Neural progenitor cell (in vitro differentiated cells): ENCODE data around the gene TP53. TPM values are rescaled to one million over a fixed set of nuclear protein-coding genes. Genes with fewer than 3 reads are reported as not detected.

Experiments used
- DNase-seq: peaks from one replicate; pipeline ENCODE4 v3.0.0-alpha.2; 2016; ENCODE audit warnings: low spot score
- H2AFZ ChIP-seq: fragments of 200-600 bp; sonication (generic); replicated peaks from 2 replicates; pipeline ENCODE4 v1.6.1; 2016; ENCODE audit warnings: antibody characterized with exemption
- H3F3A ChIP-seq: fragments of 200-600 bp; sonication (generic); 2 replicates; pipeline ENCODE4 v1.6.1; 2016; ENCODE audit warnings: antibody characterized with exemption, low read depth
- H3K27ac ChIP-seq: fragments of 200-600 bp; sonication (generic); 2 replicates; pipeline ENCODE4 v1.5.1; 2016; ENCODE audit warnings: mild to moderate bottlenecking
- H3K27me3 ChIP-seq: fragments of 200-600 bp; sonication (generic); 2 replicates; pipeline ENCODE4 v1.6.1; 2016; ENCODE audit warnings: mild to moderate bottlenecking, moderate library complexity
- H3K36me3 ChIP-seq: fragments of 200-600 bp; sonication (generic); 2 replicates; pipeline ENCODE4 v1.5.1; 2016
- H3K4me1 ChIP-seq: fragments of 200-600 bp; sonication (generic); 2 replicates; pipeline ENCODE4 v1.6.1; 2016; ENCODE audit warnings: mixed run types
- H3K4me2 ChIP-seq: fragments of 200-600 bp; sonication (generic); 2 replicates; pipeline ENCODE4 v1.6.1; 2016
- H3K4me3 ChIP-seq: fragments of 200-600 bp; sonication (generic); 2 replicates; pipeline ENCODE4 v1.5.1; 2016
- H3K79me2 ChIP-seq: fragments of 200-600 bp; sonication (generic); 2 replicates; pipeline ENCODE4 v1.6.1; 2016; ENCODE audit warnings: low read depth
- H3K9ac ChIP-seq: fragments of 200-600 bp; sonication (generic); 2 replicates; pipeline ENCODE4 v1.6.1; 2016
- H3K9me3 ChIP-seq: fragments of 200-600 bp; sonication (generic); 2 replicates; pipeline ENCODE4 v1.5.1; 2016; ENCODE audit warnings: low read depth
- H4K20me1 ChIP-seq: fragments of 200-600 bp; sonication (generic); 2 replicates; pipeline ENCODE4 v1.6.1; 2016; ENCODE audit warnings: low read depth
- H3K27ac Mint-ChIP-seq: 3 replicates; pipeline ENCODE4 v1.8.0; 2021; ENCODE audit warnings: mixed read lengths
- H3K27me3 Mint-ChIP-seq: 2 replicates; pipeline ENCODE4 v1.8.0; 2022; ENCODE audit warnings: low read depth, mild to moderate bottlenecking, inconsistent platforms, moderate library complexity, mixed read lengths; ENCODE audit not compliant: insufficient read depth
- H3K36me3 Mint-ChIP-seq: 3 replicates; pipeline ENCODE4 v1.8.0; 2021; ENCODE audit warnings: mixed read lengths
- H3K4me1 Mint-ChIP-seq: 3 replicates; pipeline ENCODE4 v1.8.0; 2021; ENCODE audit warnings: mixed read lengths
- H3K4me3 Mint-ChIP-seq: 3 replicates; pipeline ENCODE4 v1.8.0; 2021; ENCODE audit warnings: mild to moderate bottlenecking, moderate library complexity, mixed read lengths
- H3K9me3 Mint-ChIP-seq: 3 replicates; pipeline ENCODE4 v1.8.0; 2020; ENCODE audit warnings: mixed read lengths
- CTCF ChIP-seq: fragments of 200-600 bp; sonication (generic); IDR thresholded peaks from 2 replicates; pipeline ENCODE4 v1.5.1; 2017; ENCODE audit warnings: antibody characterized with exemption, mild to moderate bottlenecking
- EZH2 ChIP-seq: fragments of 200-600 bp; sonication (generic); IDR thresholded peaks from 2 replicates; pipeline ENCODE4 v1.6.1; 2017; ENCODE audit warnings: antibody characterized with exemption, mild to moderate bottlenecking, moderate library complexity
- EZH2phosphoT487 ChIP-seq: fragments of 200-600 bp; sonication (generic); IDR thresholded peaks from 2 replicates; pipeline ENCODE4 v1.6.1; 2017; ENCODE audit warnings: antibody characterized with exemption
- total RNA-seq: library from RNA; depleted of rRNA; stranded (reverse); fragments of >200 nt; gene quantifications from 2 replicates; pipeline ENCODE4 v1.2.3, GENCODE V29; 2015; ENCODE audit warnings: low replicate concordance

TP53 gene
- total RNA-seq, 1 donor from 2014 or later = 54.9 TPM

- H3K9ac ChIP-seq = no peak overlapping the region
- Mint-ChIP-seq H3K4me3 (no peak overlapping the region), H3K27me3 (peaks cover 9% of the 10 kb centered on the region), H3K9me3 (peaks cover 2% of the 10 kb centered on the region), H3K36me3 (peaks cover 6% of the 10 kb centered on the region), H3K4me1 (peaks cover 9% of the 10 kb centered on the region), H3K27ac (no peak overlapping the region)
- no peaks in the 10 kb centered on the region for H3K27me3 ChIP-seq
- no peak overlapping the region for H3K4me3 ChIP-seq
- H2AFZ ChIP-seq = no peak overlapping the region
- H3K27ac ChIP-seq = no peak overlapping the region
- peaks cover 4% of the 10 kb centered on the region for H3K4me1 ChIP-seq
- H3K36me3 ChIP-seq = no peaks in the 10 kb centered on the region
- H3K4me2 ChIP-seq = no peak overlapping the region
- TF ChIP-seq EZH2 (no peak), EZH2phosphoT487 (no peak), CTCF (no peak)
- no peaks in the 10 kb centered on the region for H4K20me1 ChIP-seq
- H3F3A ChIP-seq = peaks cover 13% of the 10 kb centered on the region
- no peaks in the 10 kb centered on the region for H3K9me3 ChIP-seq
- no peaks in the 10 kb centered on the region for H3K79me2 ChIP-seq
- no peak for DNase-seq
Measured at GRCh38 chr17:7623661-7624060, 63.6 kb downstream of the TP53 start.

GRCh38 chr17:7620835-7621234, 66.5 kb downstream of the TP53 start:
- no peaks in the 10 kb centered on the region for H3K4me1 Mint-ChIP-seq
- no peak overlapping the region for H3K27ac ChIP-seq
- no peaks in the 10 kb centered on the region for H3K79me2 ChIP-seq
- no peaks in the 10 kb centered on the region for H3K27me3 ChIP-seq
- H3K27me3 Mint-ChIP-seq = peaks cover 6% of the 10 kb centered on the region
- H3K9ac ChIP-seq = no peak overlapping the region
- H3K36me3 Mint-ChIP-seq = no peaks in the 10 kb centered on the region
- no peaks in the 10 kb centered on the region for H3K36me3 ChIP-seq
- no peak overlapping the region for H3K4me2 ChIP-seq
- no peak overlapping the region for H3K4me3 ChIP-seq
- H3K4me3 Mint-ChIP-seq = no peak overlapping the region
- TF ChIP-seq CTCF (no peak), EZH2phosphoT487 (no peak), EZH2 (no peak)
- peaks cover 3% of the 10 kb centered on the region for H3F3A ChIP-seq
- no peak for DNase-seq
- no peaks in the 10 kb centered on the region for H4K20me1 ChIP-seq
- H2AFZ ChIP-seq = no peak overlapping the region
- no peaks in the 10 kb centered on the region for H3K4me1 ChIP-seq
- H3K9me3 ChIP-seq = no peaks in the 10 kb centered on the region
- no peak overlapping the region for H3K27ac Mint-ChIP-seq
- H3K9me3 Mint-ChIP-seq = no peaks in the 10 kb centered on the region

GRCh38 chr17:7618608-7619007, 68.7 kb downstream of the TP53 start:
- Mint-ChIP-seq H3K9me3 (no peaks in the 10 kb centered on the region), H3K4me3 (no peak overlapping the region), H3K4me1 (peaks cover 5% of the 10 kb centered on the region), H3K36me3 (no peaks in the 10 kb centered on the region), H3K27ac (no peak overlapping the region), H3K27me3 (peaks cover 4% of the 10 kb centered on the region)
- Histone ChIP-seq H3K4me3 (no peak overlapping the region), H3K27me3 (no peaks in the 10 kb centered on the region), H3K4me1 (peaks cover 1% of the 10 kb centered on the region), H3K27ac (no peak overlapping the region), H3K9ac (no peak overlapping the region), H3F3A (peaks cover 17% of the 10 kb centered on the region), H3K36me3 (no peaks in the 10 kb centered on the region), H3K9me3 (no peaks in the 10 kb centered on the region), H4K20me1 (peaks cover 5% of the 10 kb centered on the region), H3K4me2 (no peak overlapping the region), H3K79me2 (peaks cover 8% of the 10 kb centered on the region), H2AFZ (no peak overlapping the region)
- no peak for DNase-seq
- no peak for TF ChIP-seq EZH2phosphoT487

Other genes starting within 250 kb of the TP53 start
- gene FGF11, start 248.0 kb downstream of the TP53 start, total RNA-seq = 7.6 and 14.9 TPM in 2 replicates
- gene CHRNB1, start 242.4 kb downstream of the TP53 start, total RNA-seq = 7.4 and 7.5 TPM in 2 replicates
- 5.4 and 15.5 TPM in 2 replicates for gene ZBTB4, start 207.9 kb downstream of the TP53 start, total RNA-seq
- not detected in 2 replicates for gene SLC35G6, start 206.0 kb downstream of the TP53 start, total RNA-seq
- 32.7 and 51.4 TPM in 2 replicates for gene POLR2A, start 203.1 kb downstream of the TP53 start, total RNA-seq
- 0.75 and 2.4 TPM in 2 replicates for gene TNFSF12, start 138.4 kb downstream of the TP53 start, total RNA-seq
- 0.37 TPM in 1 of 2 replicates, not detected in the other for gene TNFSF13, start 128.7 kb downstream of the TP53 start, total RNA-seq
- 87.9 and 91.6 TPM in 2 replicates for gene SENP3, start 125.6 kb downstream of the TP53 start, total RNA-seq
- 0.95 TPM in 1 of 2 replicates, not detected in the other for gene CD68, start 107.9 kb downstream of the TP53 start, total RNA-seq
- gene MPDU1, start 103.6 kb downstream of the TP53 start, total RNA-seq = 167 and 177 TPM in 2 replicates
- 0.51 and 7.6 TPM in 2 replicates for gene SOX15, start 97.4 kb downstream of the TP53 start, total RNA-seq
- gene FXR2, start 72.6 kb downstream of the TP53 start, total RNA-seq = 42.7 and 65.5 TPM in 2 replicates
- 34.6 and 56.6 TPM in 2 replicates for gene SAT2, start 59.7 kb downstream of the TP53 start, total RNA-seq
- 0.46 TPM in 1 of 2 replicates, not detected in the other for gene SHBG, start 57.4 kb downstream of the TP53 start, total RNA-seq
- 0.37 and 1.4 TPM in 2 replicates for gene ATP1B2, start 36.6 kb downstream of the TP53 start, total RNA-seq
- 12.6 and 22.8 TPM in 2 replicates for gene WRAP53, start 987 bp upstream of the TP53 start, total RNA-seq
- 5.8 and 17.7 TPM in 2 replicates for gene EFNB3, start 17.7 kb upstream of the TP53 start, total RNA-seq
- gene DNAH2, start 30.3 kb upstream of the TP53 start, total RNA-seq = 0.09 and 0.28 TPM in 2 replicates
- 6.8 and 12.3 TPM in 2 replicates for gene KDM6B, start 146.7 kb upstream of the TP53 start, total RNA-seq
- gene TMEM88, start 167.6 kb upstream of the TP53 start, total RNA-seq = 13.8 and 53.7 TPM in 2 replicates
- gene NAA38, start 170.1 kb upstream of the TP53 start, total RNA-seq = 8.6 and 27.4 TPM in 2 replicates
- gene CYB5D1, start 170.5 kb upstream of the TP53 start, total RNA-seq = 11.5 and 12.9 TPM in 2 replicates
- 12.8 and 28.0 TPM in 2 replicates for gene CHD3, start 201.3 kb upstream of the TP53 start, total RNA-seq
- gene RNF227, start 228.8 kb upstream of the TP53 start, total RNA-seq = 4.0 and 4.8 TPM in 2 replicates
- 1.0 and 2.7 TPM in 2 replicates for gene KCNAB3, start 242.4 kb upstream of the TP53 start, total RNA-seq
- gene TRAPPC1, start 244.5 kb upstream of the TP53 start, total RNA-seq = 9.8 and 30.9 TPM in 2 replicates
- 21.2 and 48.8 TPM in 2 replicates for gene CNTROB, start 244.7 kb upstream of the TP53 start, total RNA-seq